SK-N-MC (cell line): ENCODE data around the gene ADSS2.

Source experiments
- EZH2 ChIP-seq: fragments of 200-600 bp; sonication (generic); IDR thresholded peaks from one replicate; pipeline ENCODE4 v1.6.1; 2017; ENCODE audit warnings: antibody characterized with exemption
- FOXP2 ChIP-seq: optimal IDR thresholded peaks from 2 replicates; pipeline ENCODE3; 2011; ENCODE audit warnings: mild to moderate bottlenecking, moderate library complexity; ENCODE audit not compliant: insufficient read depth; ENCODE audit errors: extremely low read length, control extremely low read depth
- POLR2AphosphoS5 ChIP-seq: IDR thresholded peaks from 2 replicates; pipeline ENCODE4 v1.6.1; 2012; ENCODE audit warnings: mild to moderate bottlenecking, low read depth, low read length, borderline replicate concordance

- TF ChIP-seq POLR2AphosphoS5 (no peak), EZH2 (no peak), FOXP2 (no peak)
Measured at GRCh38 chr1:244431166-244431565, 20.5 kb downstream of the ADSS2 start.
